HCT116 (cell line): ENCODE data around the gene EME1. TPM values are rescaled to one million over a fixed set of nuclear protein-coding genes. Genes with fewer than 3 reads are reported as not detected.

Experiments
- ATAC-seq: fragments of 200-7000 bp; cut with Tn5 transposase; 2 replicates; pipeline ENCODE4 v1.9.1; 2020; ENCODE audit warnings: mild to moderate bottlenecking, moderate library complexity
- BruUV-seq: library from RNA; stranded (reverse); fragments of 400-500 nt; replicated peaks from 2 replicates; lab custom pipeline; 2021; lab: Mats Ljungman, UMichigan
- CTCF ChIA-PET: fragments of 300-600 bp; sonication (Branson Sonifier 250); formaldehyde crosslinking; loops from one replicate; lab custom pipeline; 2021; ENCODE audit warnings: antibody characterized with exemption; lab: Charles Lee
- POLR2A ChIA-PET: fragments of 300-600, 350-600 bp; sonication (Branson Sonifier 250); formaldehyde crosslinking; loops from one replicate; lab custom pipeline; 2021; ENCODE audit warnings: antibody characterized with exemption; lab: Charles Lee
- RAD21 ChIA-PET, 2 experiments: fragments of 300-600 bp; sonication (Branson Sonifier 250); formaldehyde crosslinking; loops; one replicate each; lab custom pipeline; 2023; ENCODE audit warnings: low total read pairs in 2 of 2; ENCODE audit not compliant: uncharacterized antibody in 2 of 2, unreplicated experiment in 2 of 2, low non-redundant PET in 1 of 2; lab: Charles Lee
- DNase-seq: peaks from one replicate; pipeline ENCODE4 v3.0.0-alpha.2; 2010; ENCODE audit warnings: low read depth, low spot score
- H2AFZ ChIP-seq: fragments of 200-600 bp; shearing (Covaris generic), sonication (generic); 2 replicates; pipeline ENCODE4 v1.6.1; 2017; ENCODE audit warnings: low read depth, mixed run types, mixed read lengths, antibody characterized with exemption, low read length; ENCODE audit not compliant: poor library complexity, severe bottlenecking
- H3K27ac ChIP-seq: 2 replicates; pipeline ENCODE4 v1.5.1; 2012; ENCODE audit warnings: low read depth, low read length
- H3K27me3 ChIP-seq: fragments of 200-600 bp; sonication (generic); 2 replicates; pipeline ENCODE4 v1.6.1; 2016; ENCODE audit warnings: mixed run types, low read length, mixed read lengths; ENCODE audit not compliant: insufficient read depth
- H3K36me3 ChIP-seq, 2 experiments: fragments of 200-500 bp in 1 of 2; fragments of 200-600 bp in 1 of 2; sonication (Bioruptor generic) in 1 of 2; sonication (generic) in 1 of 2; 2 replicates each; pipeline versions ENCODE4 v1.5.1 to v1.6.1; 2014 to 2016; ENCODE audit warnings: low read length in 2 of 2, inconsistent platforms in 1 of 2, mixed read lengths in 1 of 2, mixed run types in 1 of 2; ENCODE audit not compliant: insufficient read depth in 2 of 2, control insufficient read depth in 1 of 2
- H3K4me1 ChIP-seq, 2 experiments: fragments of 200-600 bp in 1 of 2; sonication (generic) in 1 of 2; 2 replicates each; pipeline versions ENCODE4 v1.5.1 to v1.6.1; 2012 to 2017; ENCODE audit warnings: low read length in 2 of 2, inconsistent platforms in 1 of 2, mild to moderate bottlenecking in 1 of 2, mixed read lengths in 1 of 2, mixed run types in 1 of 2, moderate library complexity in 1 of 2; ENCODE audit not compliant: insufficient read depth in 2 of 2, control insufficient read depth in 1 of 2
- H3K4me2 ChIP-seq: fragments of 200-600 bp; sonication (generic); 2 replicates; pipeline ENCODE4 v1.6.1; 2017; ENCODE audit warnings: mixed run types, low read length, mixed read lengths
- H3K4me3 ChIP-seq, 2 experiments: fragments of 200-600 bp in 1 of 2; sonication (generic) in 1 of 2; replicated peaks in 1 of 2; 2 replicates each; pipeline ENCODE4 v1.5.1; 2011 to 2016; ENCODE audit warnings: low read length in 2 of 2, control low read depth in 1 of 2, low read depth in 1 of 2, mild to moderate bottlenecking in 1 of 2, mixed read lengths in 1 of 2, mixed run types in 1 of 2
- H3K79me2 ChIP-seq: fragments of 200-600 bp; sonication (generic); 2 replicates; pipeline ENCODE4 v1.6.1; 2017; ENCODE audit warnings: mild to moderate bottlenecking, mixed run types, low read length, moderate library complexity, mixed read lengths; ENCODE audit not compliant: insufficient read depth
- H3K9ac ChIP-seq: fragments of 200-600 bp; sonication (generic); 2 replicates; pipeline ENCODE4 v1.6.1; 2016; ENCODE audit warnings: low read length, mixed read lengths
- H3K9me2 ChIP-seq: fragments of 200-600 bp; sonication (generic), shearing (Covaris generic); 2 replicates; pipeline ENCODE4 v1.6.1; 2017; ENCODE audit warnings: mixed run types, mild to moderate bottlenecking, moderate library complexity; ENCODE audit not compliant: insufficient read depth
- H3K9me3 ChIP-seq, 2 experiments: fragments of 200-500 bp in 1 of 2; fragments of 200-600 bp in 1 of 2; sonication (Bioruptor generic) in 1 of 2; sonication (generic) in 1 of 2; 2 replicates each; pipeline ENCODE4 v1.6.1; 2014 to 2017; ENCODE audit warnings: low read length in 2 of 2, mixed read lengths in 2 of 2, inconsistent platforms in 1 of 2, low read depth in 1 of 2, mild to moderate bottlenecking in 1 of 2, mixed run types in 1 of 2, moderate library complexity in 1 of 2; ENCODE audit not compliant: control insufficient read depth in 1 of 2, insufficient read depth in 1 of 2
- H4K20me1 ChIP-seq: fragments of 200-600 bp; sonication (generic), shearing (Covaris generic); 2 replicates; pipeline ENCODE4 v1.6.1; 2017; ENCODE audit warnings: mixed run types, mild to moderate bottlenecking, moderate library complexity; ENCODE audit not compliant: insufficient read depth
- EZH2 ChIP-seq: fragments of 200-600 bp; sonication (generic); IDR thresholded peaks from 2 replicates; pipeline ENCODE4 v1.6.1; 2017; ENCODE audit warnings: antibody characterized with exemption, mixed run types
- POLR2A ChIP-seq: IDR thresholded peaks from 2 replicates; pipeline ENCODE4 v1.7.0; 2011; ENCODE audit warnings: borderline replicate concordance; ENCODE audit not compliant: insufficient read depth, insufficient read length; ENCODE audit errors: extremely low read depth
- RAD21 ChIP-seq: IDR thresholded peaks from 2 replicates; pipeline ENCODE4 v1.6.1; 2012; ENCODE audit warnings: low read depth, mild to moderate bottlenecking
- SIN3A ChIP-seq: IDR thresholded peaks from 2 replicates; pipeline ENCODE4 v1.6.1; 2012; ENCODE audit warnings: low read depth
- SRF ChIP-seq: IDR thresholded peaks from 2 replicates; pipeline ENCODE4 v1.6.1; 2012; ENCODE audit warnings: low read depth
- intact Hi-C: fragments of 100-400 bp; cut with micrococcal nuclease; formaldehyde crosslinking; loops from 2 replicates; pipeline ENCODE4 v1.10.0; 2022
- total RNA-seq: library from RNA; stranded (reverse); gene quantifications from one replicate; pipeline ENCODE4 v1.2.1, GENCODE V29; 2021; ENCODE audit not compliant: unreplicated experiment

EME1 gene
- total RNA-seq, 1 experiment from 2014 or later: 31.8 TPM

- CTCF ChIA-PET: no interaction called here
- ATAC-seq: no peak
- no peak for DNase-seq
Observed at GRCh38 chr17:50329716-50330115, 43.3 kb upstream of the EME1 start.

GRCh38 chr17:50330151-50330775, 42.8 kb upstream of the EME1 start:
- Histone ChIP-seq H3K4me3 (no peak overlapping the region), H3K27ac (no peak overlapping the region), H3K27me3 (no peaks in the 10 kb centered on the region), H3K9me2 (no peaks in the 10 kb centered on the region), H3K79me2 (no peaks in the 10 kb centered on the region), H3K36me3 (no peaks in the 10 kb centered on the region), H3K4me1 (no peaks in the 10 kb centered on the region), H3K9me3 (no peaks in the 10 kb centered on the region), H2AFZ (no peak overlapping the region), H4K20me1 (no peaks in the 10 kb centered on the region), H3K4me2 (no peak overlapping the region), H3K9ac (no peak overlapping the region)
- ChIA-PET CTCF (no interaction called here), POLR2A (no interaction called here), RAD21 (no interaction called here)
- no peak for DNase-seq
- intact Hi-C loops: no loop called here
- no peak for TF ChIP-seq SRF
- TF ChIP-seq EZH2: no peak
- no peak for TF ChIP-seq POLR2A
- no TSS peak for BruUV-seq
- ATAC-seq: 0 out of 2 replicates have a peak, but pooled peaks have one; percentile 32

More at GRCh38 chr17:50329716-50330115, 43.3 kb upstream of the EME1 start:
- no TSS peak for BruUV-seq
- Histone ChIP-seq H3K27me3 (no peaks in the 10 kb centered on the region), H3K79me2 (no peaks in the 10 kb centered on the region), H3K9me2 (no peaks in the 10 kb centered on the region)
- TF ChIP-seq SIN3A: no peak
- TF ChIP-seq RAD21: no peak
- TF ChIP-seq, all 23 proteins: peak for 0
- intact Hi-C loops: no loop called here
- Histone ChIP-seq H3K27ac (no peak overlapping the region), H4K20me1 (no peaks in the 10 kb centered on the region), H3K4me1 (no peaks in the 10 kb centered on the region), H3K9me3 (no peaks in the 10 kb centered on the region), H3K9ac (no peak overlapping the region), H2AFZ (no peak overlapping the region), H3K36me3 (no peaks in the 10 kb centered on the region), H3K4me2 (no peak overlapping the region), H3K4me3 (no peak overlapping the region)
- RAD21 ChIA-PET: no interaction called here
- POLR2A ChIA-PET: no interaction called here
